Keratinocyte (primary cell): ENCODE data around the gene CIRBP.

Experiments used
- CTCF ChIP-seq, 3 experiments: IDR thresholded peaks in 1 of 3; conservative IDR thresholded peaks in 1 of 3; optimal IDR thresholded peaks in 1 of 3; 2 replicates in 2 of 3; 3 replicates in 1 of 3; pipeline versions ENCODE3 to v1.5.1; 2011; ENCODE audit warnings: low read length in 3 of 3, mild to moderate bottlenecking in 3 of 3, moderate library complexity in 2 of 3, control low read depth in 1 of 3, inconsistent platforms in 1 of 3; ENCODE audit not compliant: insufficient read depth in 2 of 3; ENCODE audit errors: extremely low read depth in 1 of 3
- EZH2 ChIP-seq: IDR thresholded peaks from one replicate; pipeline ENCODE4 v1.6.1; 2012; ENCODE audit warnings: inconsistent platforms, mild to moderate bottlenecking, low read length, moderate library complexity

- TF ChIP-seq CTCF (optimal IDR thresholded peaks at IDR 0.05 in 1 of 3, IDR thresholded peaks at IDR 0.05 in 1 of 3, conservative IDR thresholded peaks at IDR 0.05 in 1 of 3; ENCODE audit: extremely low read depth in 1 of 3, insufficient read depth in 2 of 3, low read length in 3 of 3) (no peak), EZH2 (no peak)
These were observed 35.2 kb downstream of the CIRBP start for GRCh38 chr19:1304197-1304924.
